ENCODE data around the gene SPATS2L.

- TF ChIP-seq CTCF (IDR thresholded peaks at IDR 0.05; ENCODE audit: low read depth, low read length, poor library complexity, severe bottlenecking), result no peak
- no peak for TF ChIP-seq EZH2phosphoT487 (IDR thresholded peaks at IDR 0.05; ENCODE audit: borderline replicate concordance, low read length)
Measured at GRCh38 chr2:200448455-200448854, 142.0 kb downstream of the SPATS2L start.
